ENCODE measurements around the gene ZNF764.
"Not testable (repeated sequence)": the region's sequence is repeated elsewhere in the genome, so short reads cannot be mapped to it uniquely, and the experiment has no call there.

ZNF764 gene

DNA sequence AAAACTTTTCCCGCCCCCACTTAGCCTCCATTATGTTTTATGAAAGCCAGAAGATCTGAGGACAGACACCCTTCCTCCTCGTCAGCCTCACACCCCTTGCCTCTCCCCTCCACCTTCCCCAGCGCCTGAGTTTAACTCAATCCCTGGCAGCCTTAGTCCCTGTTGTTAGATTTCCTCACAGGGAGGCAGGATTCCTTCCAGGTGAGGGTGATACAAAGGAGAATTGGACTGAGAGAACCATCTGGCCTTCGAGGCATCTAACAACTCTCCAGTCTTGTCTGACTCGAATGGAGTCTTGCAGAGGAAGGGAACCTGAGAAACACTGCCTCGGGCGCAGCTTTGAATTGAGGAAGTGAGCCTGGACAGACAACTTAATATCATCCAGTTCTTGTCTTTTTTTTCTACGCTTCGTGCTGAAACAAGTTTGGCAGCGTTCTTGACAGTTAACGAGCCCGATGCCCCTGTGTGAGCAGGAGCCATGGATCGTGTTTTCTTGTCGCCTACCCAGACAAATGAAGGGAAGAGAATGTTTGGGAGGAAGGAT, 30.5 kb downstream of the ZNF764 start:
- no peak for DNase-seq (ENCODE audit: low read depth)

DNA sequence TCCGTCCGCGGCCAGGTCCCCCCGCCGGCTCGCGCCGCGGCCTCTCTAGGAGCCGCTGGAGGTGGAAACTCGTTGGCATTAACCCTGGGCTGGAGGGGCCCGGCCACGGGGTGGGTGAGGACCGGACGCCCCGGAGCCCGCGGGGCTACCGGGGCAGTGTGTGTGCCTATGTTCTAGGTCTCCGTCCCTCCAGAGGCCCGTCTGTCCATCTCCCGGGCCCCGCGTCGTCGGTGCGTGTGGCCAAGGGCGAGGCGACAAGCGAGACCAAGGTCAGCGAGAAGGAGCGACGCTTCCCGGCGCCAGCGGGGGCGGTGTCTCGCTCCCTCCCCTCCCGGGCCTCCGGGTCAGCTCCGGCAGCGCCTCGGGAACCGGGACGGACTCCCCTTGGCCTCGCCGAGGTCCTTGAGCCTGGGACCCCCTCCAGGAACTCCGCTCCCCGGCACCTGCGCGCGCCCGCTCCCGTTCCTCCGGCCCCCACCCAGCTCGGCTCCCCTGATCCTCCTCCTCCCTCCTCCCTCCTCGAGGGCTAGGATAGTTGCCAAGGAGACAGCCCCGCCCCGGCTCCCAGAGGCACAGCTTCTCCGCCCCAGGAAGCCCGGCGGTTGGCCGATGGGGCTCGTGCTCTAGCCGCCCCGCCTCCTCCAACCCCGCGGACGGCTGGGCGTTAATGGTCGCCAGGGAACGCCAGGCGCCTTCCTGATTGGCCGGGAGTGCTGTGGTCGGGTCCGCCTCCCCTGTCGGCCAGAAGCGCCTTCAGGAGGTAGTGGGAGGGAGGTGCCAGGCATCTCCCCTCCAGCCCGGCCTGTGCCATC, 31.1 kb downstream of the ZNF764 start:
- peak; percentile 83 for DNase-seq (ENCODE audit: low read depth)

DNA sequence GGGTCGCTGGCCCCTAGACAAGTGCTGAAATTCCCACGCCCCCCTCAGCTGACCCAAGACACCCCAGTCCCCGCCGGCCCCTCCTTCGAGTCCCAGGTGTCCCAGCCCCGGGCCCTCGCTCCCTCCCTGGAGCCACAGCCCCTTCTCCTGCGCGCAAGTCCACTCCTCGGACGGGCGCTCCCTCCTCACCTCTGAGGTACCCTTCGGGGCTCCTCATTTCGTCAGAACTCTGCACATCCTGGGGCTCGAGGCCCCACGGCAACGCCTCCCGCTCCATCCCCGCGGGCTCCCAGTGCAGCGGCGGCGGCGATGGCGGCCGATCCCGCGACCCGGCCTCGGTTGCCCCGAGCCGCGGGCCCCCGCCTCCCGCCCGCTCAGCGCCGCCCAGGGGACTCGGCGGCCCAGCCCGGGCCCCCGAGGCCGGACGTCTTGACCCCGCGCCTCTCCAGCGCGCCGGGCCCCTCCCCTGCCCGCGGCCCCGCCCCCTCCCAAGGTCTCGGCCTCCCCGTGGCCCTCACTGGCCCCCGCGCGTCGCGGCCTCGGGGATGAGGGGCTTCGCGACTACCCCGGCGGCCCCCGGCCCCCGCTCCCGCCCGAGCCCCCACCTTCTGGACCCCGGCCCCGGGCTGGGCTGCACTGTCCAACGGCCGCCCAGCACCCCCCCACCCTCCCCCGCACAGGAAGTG, 31.9 kb downstream of the ZNF764 start, which contains the start of gene ZNF768:
ZNF768 (minus strand) TSS at position 430 of the 686 bp plus-strand sequence; CDS start at position 277, 153 bp downstream.
- DNase-seq (ENCODE audit: low read depth): no peak

GRCh38 chr16:30525844-30526136, 32.4 kb downstream of the ZNF764 start:
- DNase-seq (ENCODE audit: low read depth): no peak

GRCh38 chr16:30524575-30525568, 33.3 kb downstream of the ZNF764 start:
- no peak for DNase-seq (ENCODE audit: low read depth)

- DNase-seq (ENCODE audit: low read depth): no peak
These were observed 34.2 kb downstream of the ZNF764 start for GRCh38 chr16:30523768-30524574.

GRCh38 chr16:30522702-30523463, 35.3 kb downstream of the ZNF764 start:
- not testable (repeated sequence) for DNase-seq (ENCODE audit: low read depth)

GRCh38 chr16:30521873-30522641, 36.1 kb downstream of the ZNF764 start:
- no peak for DNase-seq (ENCODE audit: low read depth)

GRCh38 chr16:30521476-30521872, 36.7 kb downstream of the ZNF764 start:
- DNase-seq (ENCODE audit: low read depth): no peak

DNA sequence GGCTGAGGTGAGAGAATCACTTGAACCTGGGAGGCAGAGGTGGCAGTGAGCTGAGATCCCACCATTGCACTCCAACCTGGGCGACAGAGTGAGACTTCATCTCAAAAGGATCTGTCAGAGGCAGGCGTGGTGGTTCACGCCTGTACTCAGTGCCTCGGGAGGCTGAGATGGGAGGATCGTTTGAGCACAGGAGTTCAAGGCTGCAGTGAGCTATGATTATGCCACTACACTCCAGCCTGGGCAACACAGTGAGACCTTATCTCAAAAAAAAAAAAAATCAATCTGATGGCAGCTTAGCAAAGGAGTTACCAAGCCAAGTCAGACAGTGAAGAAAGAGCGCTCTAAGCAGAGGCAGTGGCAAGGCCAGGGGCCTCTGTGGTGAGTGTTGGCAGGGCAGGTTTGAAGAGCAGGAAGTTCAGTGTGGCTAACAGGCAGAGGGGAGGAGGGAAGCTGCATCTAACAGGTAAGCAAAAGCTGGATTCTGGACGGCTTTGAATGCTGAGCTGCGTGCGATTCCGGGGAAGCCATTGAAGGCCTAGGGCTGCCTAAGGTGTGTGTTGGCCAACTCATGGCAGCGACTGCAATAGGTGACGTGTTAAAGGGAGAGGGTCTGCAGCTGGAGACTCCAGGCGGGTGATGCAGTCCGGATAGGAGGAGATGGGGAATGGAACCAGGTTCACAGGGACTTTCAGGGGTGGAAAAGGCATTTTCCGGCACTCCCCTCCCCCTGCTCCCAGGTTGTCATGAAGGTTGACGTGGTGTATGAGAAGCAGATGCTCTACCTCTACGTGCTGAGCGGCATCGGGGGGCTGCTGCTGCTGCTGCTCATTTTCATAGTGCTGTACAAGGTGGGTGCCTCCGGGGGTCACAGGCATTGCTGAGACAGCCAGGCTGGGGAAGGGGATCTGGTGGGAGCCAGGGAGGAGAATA, 38.8 kb downstream of the ZNF764 start:
- no peak for DNase-seq (ENCODE audit: low read depth)

- no peak for DNase-seq (ENCODE audit: low read depth)
These were observed 39.6 kb downstream of the ZNF764 start for GRCh38 chr16:30518552-30518951.

DNA sequence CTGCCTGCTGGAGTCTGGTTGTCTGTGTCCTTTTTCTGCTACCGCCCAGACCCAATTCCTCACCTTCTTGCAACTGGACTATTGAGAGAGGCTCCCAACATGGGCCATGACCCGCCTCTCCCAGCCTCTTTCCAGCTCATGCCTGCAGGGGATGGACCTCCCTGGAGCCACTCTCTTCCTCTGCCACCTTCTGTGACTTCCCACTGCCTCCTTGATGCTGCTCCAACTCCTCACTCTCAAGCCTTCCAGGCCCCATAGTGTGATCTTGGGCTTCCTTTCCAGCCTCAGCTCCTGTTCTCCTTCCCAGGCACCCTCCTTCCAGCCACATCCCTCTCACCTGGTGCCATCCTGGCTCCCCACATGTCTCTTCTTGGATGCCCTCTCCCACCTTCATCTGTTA, 42.9 kb downstream of the ZNF764 start:
- DNase-seq (ENCODE audit: low read depth): no peak

- no peak for DNase-seq (ENCODE audit: low read depth)
These were observed 46.7 kb downstream of the ZNF764 start for GRCh38 chr16:30511509-30511908.

DNA sequence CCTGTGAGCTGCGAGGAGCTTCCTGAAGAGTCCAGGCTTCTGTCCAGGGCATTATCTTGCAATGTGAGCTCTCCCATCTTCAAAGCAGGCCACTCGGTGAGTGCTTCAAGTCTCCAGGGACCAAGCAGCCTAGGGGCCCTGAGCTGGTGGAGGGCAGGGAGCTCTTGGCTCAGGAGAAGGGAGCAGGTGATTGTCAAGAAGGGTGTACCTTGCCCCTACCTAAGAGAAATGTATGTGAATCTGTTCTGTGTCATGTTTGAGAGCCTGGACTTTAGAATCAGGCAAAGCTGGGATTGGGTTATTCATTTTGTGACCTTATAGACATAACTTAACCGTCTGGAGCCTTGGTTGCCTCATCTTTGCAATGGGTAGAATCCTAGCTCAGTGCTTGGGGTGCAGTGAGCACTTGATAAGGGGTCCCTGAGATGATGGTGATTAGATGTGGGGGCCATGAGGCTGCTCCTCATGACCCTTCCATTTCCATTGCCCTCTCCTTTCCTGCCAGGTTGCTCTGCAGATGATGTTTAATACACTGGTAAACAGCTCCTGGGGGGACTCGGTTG, 47.7 kb downstream of the ZNF764 start:
- no peak for DNase-seq (ENCODE audit: low read depth)

GRCh38 chr16:30509081-30509765, 49.0 kb downstream of the ZNF764 start:
- DNase-seq (ENCODE audit: low read depth): no peak
